K562 (cell line): ENCODE results near the gene GBP6. TPM values are rescaled to one million over a fixed set of nuclear protein-coding genes. Genes with fewer than 3 reads are reported as not detected.

Experiments
- ATAC-seq: fragments of 200-7000 bp; cut with Tn5 transposase; 3 replicates; pipeline ENCODE4 v1.9.1; 2020; ENCODE audit warnings: moderate library complexity
- BruUV-seq: library from RNA; stranded (reverse); fragments of 400-500 nt; replicated peaks from 2 replicates; lab custom pipeline; 2021; lab: Mats Ljungman, UMichigan
- CTCF ChIA-PET: fragments of 300-600 bp; formaldehyde crosslinking; extraction: SDS; loops from one replicate; lab custom pipeline; 2021; ENCODE audit warnings: low intra/inter-chr PET ratio; lab: Yijun Ruan, JAX
- POLR2A ChIA-PET: fragments of 300-600, 350-650 bp; sonication (Branson Sonifier 250); formaldehyde crosslinking; extraction: SDS; loops from one replicate; lab custom pipeline; 2021; ENCODE audit warnings: antibody characterized with exemption, inconsistent platforms; lab: Yijun Ruan, JAX
- DNase-seq, 4 experiments: peaks; one replicate each; pipeline versions ENCODE4 v3.0.0 to v3.0.0-alpha.2; 2011 to 2018; ENCODE audit warnings: low spot score in 3 of 4, mixed read lengths in 3 of 4; ENCODE audit errors: extremely low read depth in 1 of 4
- FAIRE-seq: peaks from 2 replicates; lab custom pipeline; 2011; peaks lifted over from hg19 to GRCh38; lab: Jason Lieb, UNC
- H2AFZ ChIP-seq: 2 replicates; pipeline ENCODE4 v1.6.0; 2011; ENCODE audit warnings: low read depth, low read length, control low read depth, inconsistent platforms
- H3K27ac ChIP-seq: fragments of 200-600 bp; 3 replicates; pipeline ENCODE4 v1.8.0; 2011; ENCODE audit warnings: low read depth, mild to moderate bottlenecking, control low read depth, inconsistent platforms, low read length, moderate library complexity, mixed read lengths; ENCODE audit errors: extremely low read depth
- H3K27me3 ChIP-seq, 2 experiments: fragments of 300-600 bp in 1 of 2; 2 replicates in 1 of 2; 3 replicates in 1 of 2; pipeline versions ENCODE4 v1.6.0 to v1.8.0; 2011; ENCODE audit warnings: inconsistent platforms in 2 of 2, low read length in 2 of 2, mild to moderate bottlenecking in 1 of 2, mixed read lengths in 1 of 2, moderate library complexity in 1 of 2; ENCODE audit not compliant: control insufficient read depth in 2 of 2, insufficient read depth in 2 of 2
- H3K36me3 ChIP-seq: fragments of 300-600 bp; 3 replicates; pipeline ENCODE4 v1.8.0; 2011; ENCODE audit warnings: mild to moderate bottlenecking, low read length, inconsistent platforms; ENCODE audit not compliant: control insufficient read depth, insufficient read depth
- H3K4me1 ChIP-seq, 2 experiments: fragments of 200-600 bp in 1 of 2; replicated peaks in 1 of 2; 2 replicates in 1 of 2; 3 replicates in 1 of 2; pipeline versions ENCODE4 v1.5.1 to v1.8.0; 2011; ENCODE audit warnings: inconsistent platforms in 2 of 2, low read length in 2 of 2, mild to moderate bottlenecking in 1 of 2, mixed read lengths in 1 of 2, moderate library complexity in 1 of 2; ENCODE audit not compliant: control insufficient read depth in 2 of 2, insufficient read depth in 2 of 2
- H3K4me2 ChIP-seq: 2 replicates; pipeline ENCODE4 v1.6.1; 2011; ENCODE audit warnings: low read length, control low read depth, inconsistent platforms, mixed read lengths; ENCODE audit not compliant: insufficient read depth
- H3K4me3 ChIP-seq: fragments of 200-600 bp; sonication (generic), shearing (Covaris generic); 2 replicates; pipeline ENCODE4 v1.5.1; 2016; ENCODE audit warnings: control low read depth, inconsistent platforms
- H3K79me2 ChIP-seq: fragments of 200-600 bp; 3 replicates; pipeline ENCODE4 v1.8.0; 2011; ENCODE audit warnings: low read length, inconsistent platforms; ENCODE audit not compliant: control insufficient read depth, insufficient read depth
- H3K9ac ChIP-seq, 2 experiments: 2 replicates each; pipeline versions ENCODE4 v1.6.0 to v1.6.1; 2011; ENCODE audit warnings: low read depth in 2 of 2, low read length in 2 of 2, control low read depth in 1 of 2, inconsistent platforms in 1 of 2, mild to moderate bottlenecking in 1 of 2, mixed read lengths in 1 of 2; ENCODE audit not compliant: insufficient read depth in 1 of 2
- H3K9me1 ChIP-seq: one replicate; pipeline ENCODE4 v1.6.0; 2011; ENCODE audit warnings: inconsistent platforms, mild to moderate bottlenecking, low read length, moderate library complexity; ENCODE audit not compliant: control insufficient read depth, insufficient read depth
- H3K9me3 ChIP-seq: replicated peaks from 2 replicates; pipeline ENCODE4 v1.5.1; 2011; ENCODE audit warnings: low read depth, low read length, inconsistent platforms; ENCODE audit not compliant: control insufficient read depth, insufficient read depth
- H4K20me1 ChIP-seq: replicated peaks from 2 replicates; pipeline ENCODE4 v1.6.1; 2011; ENCODE audit warnings: low read length, inconsistent platforms, mixed read lengths; ENCODE audit not compliant: control insufficient read depth, insufficient read depth
- CBFB ChIP-seq: sonication (generic); formaldehyde crosslinking; IDR thresholded peaks from 2 replicates; pipeline ENCODE4 v1.4.0; 2020; ENCODE audit warnings: mild to moderate bottlenecking, missing genetic modification reagents
- CBX8 ChIP-seq: fragments of 200-600 bp; sonication (generic); IDR thresholded peaks from 2 replicates; pipeline ENCODE4 v1.6.1; 2012; ENCODE audit warnings: borderline replicate concordance, mixed run types, low read depth, mild to moderate bottlenecking, moderate library complexity, mixed read lengths, low read length, control low read depth, inconsistent platforms; ENCODE audit not compliant: poor library complexity, severe bottlenecking; ENCODE audit errors: extremely low read depth
- GABPB1 ChIP-seq: sonication (generic); formaldehyde crosslinking; IDR thresholded peaks from 2 replicates; pipeline ENCODE4 v1.8.0; 2022; ENCODE audit warnings: mild to moderate bottlenecking, missing genetic modification reagents
- ZC3H4 ChIP-seq: sonication (generic); formaldehyde crosslinking; IDR thresholded peaks from 2 replicates; pipeline ENCODE4 v1.9.0; 2021; ENCODE audit warnings: missing genetic modification reagents, borderline replicate concordance
- ZNF12 ChIP-seq: sonication (generic); formaldehyde crosslinking; IDR thresholded peaks from 2 replicates; pipeline ENCODE4 v1.4.0; 2020; ENCODE audit warnings: mild to moderate bottlenecking, missing genetic modification reagents
- ZNF347 ChIP-seq: fragments of 450-650 bp; formaldehyde crosslinking; IDR thresholded peaks from 2 replicates; pipeline ENCODE4 v1.4.0; 2020; ENCODE audit warnings: low read depth, mild to moderate bottlenecking, moderate library complexity
- ZNF551 ChIP-seq: fragments of 250-450 bp; sonication (Bioruptor Pico); IDR thresholded peaks from 2 replicates; pipeline ENCODE4 v1.5.0; 2021; ENCODE audit warnings: mild to moderate bottlenecking, moderate library complexity
- WGBS: fragments of 100-300 bp; shearing (Covaris generic); methylation state at CpG from one replicate; pipeline ENCODE4 v1.1.6; 2016; ENCODE audit warnings: low coverage, mixed read lengths; ENCODE audit not compliant: insufficient coverage; ENCODE audit errors: missing lambda C conversion rate; 5-methylcytosine and 5-hydroxymethylcytosine counted together
- in situ Hi-C: fragments of 300-500 bp; cut with MboI; formaldehyde crosslinking; loops from 4 replicates; pipeline ENCODE4 v1.15.0; 2018; ENCODE audit warnings: inconsistent platforms, mixed read lengths
- intact Hi-C: fragments of 100-400 bp; cut with micrococcal nuclease; formaldehyde crosslinking; loops from 2 replicates; pipeline ENCODE4 v1.14.2; 2022
- polyA plus RNA-seq, 8 experiments: library from polyadenylated mRNA; depleted of rRNA in 4 of 8; stranded (reverse) in 5 of 8; unstranded in 3 of 8; fragments of >200 nt; fragmentation: Nextera tagmentation in 2 of 8; fragmentation: Illumina TruSeq in 1 of 8; extraction: Ambion mirVana in 2 of 8; extraction: Trizol in 1 of 8; gene quantifications; 2 replicates each; pipeline versions ENCODE4 v1.2.1 to v1.2.3, GENCODE V29; 2011 to 2014; ENCODE audit warnings: inconsistent platforms in 1 of 8, missing spikeins in 1 of 8
- total RNA-seq, 7 experiments: library from RNA; depleted of rRNA in 6 of 7; stranded (reverse); fragments of >200 nt in 6 of 7; fragmentation: Illumina TruSeq in 2 of 7; extraction: Trizol in 2 of 7; gene quantifications; 2 replicates each; pipeline versions ENCODE4 v1.2.1 to v1.2.3, GENCODE V29; 2011 to 2021; ENCODE audit warnings: low replicate concordance in 1 of 7
- TF ChIP-seq, protein P1 (sequence below): fragments of 450-650 bp; formaldehyde crosslinking; IDR thresholded peaks from 2 replicates; pipeline ENCODE4 v1.4.0; 2020; ENCODE audit warnings: mild to moderate bottlenecking, moderate library complexity
- TF ChIP-seq, protein P2 (sequence below), 2 experiments: fragments of 450-650 bp; IDR thresholded peaks; 2 replicates each; pipeline ENCODE4 v1.6.1; 2016; ENCODE audit warnings: mild to moderate bottlenecking in 2 of 2, borderline replicate concordance in 1 of 2, low read depth in 1 of 2, moderate library complexity in 1 of 2

The GBP6 gene
- total and polyA plus RNA-seq, 9 of the 15 experiments (the other 6 are each of a cell fraction or from before 2014, with no cell fraction given), result not detected

DNA sequence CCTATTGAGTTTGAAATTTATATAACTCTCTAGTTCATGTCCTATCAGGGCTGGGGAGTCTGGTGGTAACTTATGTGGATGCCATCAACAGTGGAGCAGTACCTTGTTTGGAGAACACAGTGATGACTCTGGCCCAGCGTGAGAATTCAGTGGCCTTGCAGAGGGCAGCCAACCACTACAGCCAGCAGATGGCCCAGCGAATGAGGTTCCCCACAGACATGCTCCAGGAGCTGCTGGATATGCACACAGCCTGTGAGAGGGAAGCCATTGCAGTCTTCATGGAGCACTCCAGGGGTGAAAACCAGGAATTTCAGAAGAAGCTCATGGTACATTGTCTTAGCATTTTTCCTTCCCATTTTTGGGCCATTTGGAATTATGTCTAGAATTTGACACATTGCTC, 32.0 kb upstream of the GBP6 start:
- Histone ChIP-seq H3K36me3 (no peaks in the 10 kb centered on the region), H3K9me3 (no peaks in the 10 kb centered on the region), H3K4me1 (no peaks in the 10 kb centered on the region), H3K27me3 (no peaks in the 10 kb centered on the region), H3K79me2 (no peaks in the 10 kb centered on the region), H4K20me1 (no peaks in the 10 kb centered on the region), H3K4me3 (no peak overlapping the region), H3K4me2 (no peak overlapping the region), H3K9ac (no peak overlapping the region), H3K9me1 (no peaks in the 10 kb centered on the region), H2AFZ (no peak overlapping the region), H3K27ac (no peak overlapping the region)
- WGBS, result 0% methylated on average over 2 of the region's 2 CpGs
- BruUV-seq, result no TSS peak
- CTCF ChIA-PET, result no interaction called here
- intact Hi-C loops (no loop called here), in situ Hi-C loops (no loop called here)
- peak in 1 of 4 experiments; percentile 3 for DNase-seq
- no peak for FAIRE-seq
- 0 out of 3 replicates have a peak, but pooled peaks have one; percentile 37 for ATAC-seq
- POLR2A ChIA-PET, result interaction anchor here (1.1 kb wide), 1 partner anchor 9 kb away, joined by 3 read pairs; no protein-coding TSS in a partner anchor
- TF ChIP-seq CBFB (CRISPR knock-in tag) (no peak), ZNF12 (no peak), ZC3H4 (CRISPR knock-in tag) (no peak), GABPB1 (CRISPR knock-in tag) (no peak), ZNF551 (CRISPR knock-in tag) (no peak), CBX8 (no peak), ZNF347 (CRISPR knock-in tag) (no peak)
- TF ChIP-seq, protein P1, sequence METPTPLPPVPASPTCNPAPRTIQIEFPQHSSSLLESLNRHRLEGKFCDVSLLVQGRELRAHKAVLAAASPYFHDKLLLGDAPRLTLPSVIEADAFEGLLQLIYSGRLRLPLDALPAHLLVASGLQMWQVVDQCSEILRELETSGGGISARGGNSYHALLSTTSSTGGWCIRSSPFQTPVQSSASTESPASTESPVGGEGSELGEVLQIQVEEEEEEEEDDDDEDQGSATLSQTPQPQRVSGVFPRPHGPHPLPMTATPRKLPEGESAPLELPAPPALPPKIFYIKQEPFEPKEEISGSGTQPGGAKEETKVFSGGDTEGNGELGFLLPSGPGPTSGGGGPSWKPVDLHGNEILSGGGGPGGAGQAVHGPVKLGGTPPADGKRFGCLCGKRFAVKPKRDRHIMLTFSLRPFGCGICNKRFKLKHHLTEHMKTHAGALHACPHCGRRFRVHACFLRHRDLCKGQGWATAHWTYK, result no peak
- TF ChIP-seq, protein P2, sequence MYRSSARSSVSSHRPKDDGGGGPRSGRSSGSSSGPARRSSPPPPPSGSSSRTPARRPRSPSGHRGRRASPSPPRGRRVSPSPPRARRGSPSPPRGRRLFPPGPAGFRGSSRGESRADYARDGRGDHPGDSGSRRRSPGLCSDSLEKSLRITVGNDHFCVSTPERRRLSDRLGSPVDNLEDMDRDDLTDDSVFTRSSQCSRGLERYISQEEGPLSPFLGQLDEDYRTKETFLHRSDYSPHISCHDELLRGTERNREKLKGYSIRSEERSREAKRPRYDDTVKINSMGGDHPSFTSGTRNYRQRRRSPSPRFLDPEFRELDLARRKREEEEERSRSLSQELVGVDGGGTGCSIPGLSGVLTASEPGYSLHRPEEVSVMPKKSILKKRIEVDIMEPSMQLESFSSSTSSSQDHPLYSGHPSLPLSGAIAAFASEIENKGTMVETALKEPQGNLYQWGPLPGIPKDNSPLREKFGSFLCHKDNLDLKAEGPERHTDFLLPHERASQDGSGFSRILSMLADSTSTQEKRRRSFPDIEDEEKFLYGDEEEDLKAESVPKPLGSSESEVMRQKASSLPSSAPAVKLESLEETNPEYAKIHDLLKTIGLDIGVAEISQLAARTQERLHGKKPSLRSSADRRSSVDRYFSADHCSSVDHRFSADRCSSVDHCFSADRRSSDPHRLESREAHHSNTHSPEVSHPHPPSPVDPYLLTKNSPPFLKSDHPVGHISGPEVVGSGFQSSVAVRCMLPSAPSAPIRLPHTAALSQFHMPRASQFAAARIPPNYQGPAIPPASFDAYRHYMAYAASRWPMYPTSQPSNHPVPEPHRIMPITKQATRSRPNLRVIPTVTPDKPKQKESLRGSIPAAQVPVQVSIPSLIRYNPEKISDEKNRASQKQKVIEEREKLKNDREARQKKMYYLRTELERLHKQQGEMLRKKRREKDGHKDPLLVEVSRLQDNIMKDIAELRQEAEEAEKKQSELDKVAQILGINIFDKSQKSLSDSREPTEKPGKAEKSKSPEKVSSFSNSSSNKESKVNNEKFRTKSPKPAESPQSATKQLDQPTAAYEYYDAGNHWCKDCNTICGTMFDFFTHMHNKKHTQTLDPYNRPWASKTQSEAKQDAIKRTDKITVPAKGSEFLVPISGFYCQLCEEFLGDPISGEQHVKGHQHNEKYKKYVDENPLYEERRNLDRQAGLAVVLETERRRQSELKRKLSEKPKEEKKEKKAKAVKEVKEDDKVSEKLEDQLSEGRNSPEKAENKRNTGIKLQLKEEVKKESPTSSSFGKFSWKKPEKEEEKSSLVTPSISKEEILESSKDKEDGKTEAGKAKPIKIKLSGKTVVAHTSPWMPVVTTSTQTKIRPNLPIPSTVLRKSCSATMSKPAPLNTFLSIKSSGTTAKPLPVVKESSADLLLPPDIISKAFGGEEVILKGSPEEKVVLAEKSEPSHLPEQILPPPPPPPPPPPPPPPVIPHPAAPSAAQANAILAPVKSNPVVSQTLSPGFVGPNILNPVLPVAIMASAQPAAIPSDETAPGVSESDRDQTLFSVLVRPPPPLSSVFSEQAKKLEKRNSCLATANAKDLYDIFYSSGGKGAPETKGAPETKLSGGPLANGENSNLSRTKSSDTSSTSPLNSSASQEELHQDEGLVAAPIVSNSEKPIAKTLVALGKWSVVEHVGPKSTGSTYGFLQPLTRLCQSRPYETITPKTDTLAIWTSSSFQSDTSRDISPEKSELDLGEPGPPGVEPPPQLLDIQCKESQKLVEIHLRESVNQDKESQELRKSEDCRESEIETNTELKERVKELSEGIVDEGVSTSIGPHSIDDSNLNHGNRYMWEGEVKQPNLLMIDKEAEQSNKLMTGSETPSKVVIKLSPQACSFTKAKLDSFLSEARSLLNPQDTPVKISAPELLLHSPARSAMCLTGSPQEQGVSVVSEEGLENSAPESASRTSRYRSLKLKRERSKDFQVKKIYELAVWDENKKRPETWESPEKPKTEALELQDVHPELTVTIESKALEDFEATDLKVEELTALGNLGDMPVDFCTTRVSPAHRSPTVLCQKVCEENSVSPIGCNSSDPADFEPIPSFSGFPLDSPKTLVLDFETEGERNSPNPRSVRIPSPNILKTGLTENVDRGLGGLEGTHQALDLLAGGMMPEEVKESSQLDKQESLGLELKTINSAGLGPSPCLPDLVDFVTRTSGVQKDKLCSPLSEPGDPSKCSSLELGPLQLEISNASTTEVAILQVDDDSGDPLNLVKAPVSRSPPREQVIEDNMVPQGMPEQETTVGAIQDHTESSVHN (IDR thresholded peaks at IDR 0.05; ENCODE audit: borderline replicate concordance in 1 of 2, low read depth in 1 of 2), result no peak
